Activated naive CD4-positive, alpha-beta T cell treated with anti-CD3 and anti-CD28 coated beads, Interleukin-2, amount 50 U/mL, for 16 hours (primary cell): ENCODE data around the gene CADPS2.

Source experiments
- DNase-seq: peaks from one replicate; pipeline ENCODE4 v3.0.0-alpha.2; 2020

Gene CADPS2

DNA sequence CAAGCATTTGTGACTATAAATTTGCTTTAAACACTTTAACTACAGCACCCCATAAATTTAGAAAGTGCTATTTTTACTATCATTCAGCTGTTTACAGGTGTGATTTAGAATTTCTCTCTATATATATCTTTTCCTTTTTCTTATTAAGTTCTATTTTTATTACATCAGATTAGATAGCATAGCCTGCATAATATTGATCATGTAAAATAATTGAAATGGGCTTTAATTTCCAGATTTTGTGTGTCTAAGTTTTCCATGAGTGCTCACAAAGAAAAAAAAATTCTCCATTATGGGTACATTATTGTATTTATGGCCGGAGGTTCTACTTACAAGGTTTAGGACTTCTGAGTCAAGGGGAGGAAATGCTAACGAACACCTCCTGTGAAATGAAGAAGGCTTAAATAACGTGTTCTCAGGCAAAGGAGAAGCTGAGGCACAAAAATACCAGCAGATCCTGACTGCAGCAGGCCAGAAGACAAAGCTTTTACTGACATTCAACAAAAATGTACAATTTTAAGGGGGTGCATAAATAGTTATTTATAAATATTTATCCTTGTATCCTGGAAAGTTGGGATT is 301.5 kb downstream of the CADPS2 start:
- DNase-seq: no peak

DNA sequence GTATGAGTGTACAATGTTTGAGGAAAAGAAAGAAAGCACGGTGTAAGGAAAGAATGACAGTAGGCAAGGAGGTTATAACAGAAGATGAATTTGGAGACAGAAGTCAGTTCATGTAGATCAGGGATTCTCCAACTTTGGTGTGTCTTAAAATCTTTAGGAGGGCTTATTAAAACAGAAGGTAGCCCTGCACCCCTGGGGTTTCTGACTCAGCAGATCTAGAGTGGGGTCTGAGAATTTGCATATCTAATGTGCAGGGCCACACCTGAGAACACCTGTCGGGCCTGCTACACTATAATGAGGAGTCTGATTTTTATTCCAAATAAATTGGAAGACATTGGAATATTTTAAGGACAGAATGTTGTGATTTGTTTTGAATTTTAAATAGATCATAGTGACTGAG is 307.9 kb downstream of the CADPS2 start:
- no peak for DNase-seq

- DNase-seq: no peak
Observed at GRCh38 chr7:122577449-122578003, 308.7 kb downstream of the CADPS2 start.

DNA sequence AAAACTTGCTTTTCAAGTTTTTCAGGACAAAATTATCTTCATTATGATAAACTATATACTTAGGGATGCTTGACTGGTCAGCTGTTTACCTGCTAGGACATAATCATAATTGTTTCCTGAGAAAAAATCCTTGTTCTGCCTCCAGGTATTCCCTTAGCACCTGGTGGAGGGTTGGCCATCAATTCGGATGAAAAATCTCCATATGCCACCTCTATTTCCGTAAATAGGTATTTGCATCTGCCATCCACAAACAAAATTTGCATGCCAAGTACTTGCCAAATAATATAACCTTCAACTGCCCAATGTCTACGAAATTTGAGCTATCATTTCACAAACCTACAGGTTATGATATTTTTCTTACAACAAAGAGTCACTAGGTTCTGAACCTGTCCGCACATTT is 313.6 kb downstream of the CADPS2 start:
- DNase-seq: no peak

- DNase-seq: no peak
Observed at GRCh38 chr7:122561326-122561725, 324.9 kb downstream of the CADPS2 start.

GRCh38 chr7:122556873-122557542 is 329.3 kb downstream of the CADPS2 start:
- DNase-seq: no peak

- no peak for DNase-seq
Observed at GRCh38 chr7:122556219-122556618, 330.0 kb downstream of the CADPS2 start.

GRCh38 chr7:122553761-122554160 is 332.5 kb downstream of the CADPS2 start:
- no peak for DNase-seq

DNA sequence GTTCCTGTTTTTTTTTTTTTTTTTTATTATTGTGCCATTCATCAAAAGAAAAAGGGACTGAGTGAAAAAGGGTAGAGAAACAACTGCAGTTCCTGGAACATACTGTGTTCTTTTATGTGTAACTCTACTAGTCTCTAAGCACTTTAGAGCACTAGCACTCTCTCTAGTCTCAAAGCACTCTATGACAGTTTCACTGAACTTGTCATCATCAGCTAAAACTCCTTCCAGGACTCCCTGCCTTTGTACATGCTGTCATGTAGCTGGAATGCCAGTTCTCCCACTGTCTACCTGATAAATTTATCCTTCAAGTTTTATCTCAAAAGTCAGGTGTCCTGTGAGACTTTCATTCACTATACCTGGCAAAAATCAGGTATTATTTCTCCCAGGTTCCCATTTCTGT is 333.5 kb downstream of the CADPS2 start:
- no peak for DNase-seq

GRCh38 chr7:122550545-122550944 is 335.7 kb downstream of the CADPS2 start:
- DNase-seq: no peak

- DNase-seq: no peak
Observed at GRCh38 chr7:122549578-122549977, 336.7 kb downstream of the CADPS2 start.

DNA sequence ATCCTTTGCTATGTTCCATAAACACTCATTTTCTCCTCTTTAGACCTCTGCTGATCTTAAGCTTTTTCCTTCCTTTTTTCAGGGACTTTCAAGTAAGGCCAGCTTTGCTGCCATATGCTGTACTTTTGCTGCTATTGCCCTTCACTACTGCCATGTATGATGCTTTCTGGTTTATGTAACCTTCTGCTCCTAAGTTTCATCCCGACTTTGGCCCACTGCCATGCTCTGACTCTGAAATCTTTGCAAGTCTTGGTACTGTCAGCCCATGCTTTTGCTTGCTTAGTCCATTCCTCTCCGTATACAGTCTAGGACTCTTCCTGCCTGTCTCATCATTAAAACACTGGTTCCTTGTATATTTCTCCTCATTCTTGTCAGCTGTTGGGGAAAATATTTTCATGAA is 339.8 kb downstream of the CADPS2 start:
- no peak for DNase-seq

- DNase-seq: no peak
Observed at GRCh38 chr7:122544463-122544862, 341.8 kb downstream of the CADPS2 start.

GRCh38 chr7:122543891-122544290 is 342.4 kb downstream of the CADPS2 start:
- DNase-seq: no peak

- no peak for DNase-seq
Observed at GRCh38 chr7:122543166-122543565, 343.1 kb downstream of the CADPS2 start.

- no peak for DNase-seq
Observed at GRCh38 chr7:122535086-122535485, 351.2 kb downstream of the CADPS2 start.

GRCh38 chr7:122532406-122533269 is 353.6 kb downstream of the CADPS2 start:
- DNase-seq: no peak

DNA sequence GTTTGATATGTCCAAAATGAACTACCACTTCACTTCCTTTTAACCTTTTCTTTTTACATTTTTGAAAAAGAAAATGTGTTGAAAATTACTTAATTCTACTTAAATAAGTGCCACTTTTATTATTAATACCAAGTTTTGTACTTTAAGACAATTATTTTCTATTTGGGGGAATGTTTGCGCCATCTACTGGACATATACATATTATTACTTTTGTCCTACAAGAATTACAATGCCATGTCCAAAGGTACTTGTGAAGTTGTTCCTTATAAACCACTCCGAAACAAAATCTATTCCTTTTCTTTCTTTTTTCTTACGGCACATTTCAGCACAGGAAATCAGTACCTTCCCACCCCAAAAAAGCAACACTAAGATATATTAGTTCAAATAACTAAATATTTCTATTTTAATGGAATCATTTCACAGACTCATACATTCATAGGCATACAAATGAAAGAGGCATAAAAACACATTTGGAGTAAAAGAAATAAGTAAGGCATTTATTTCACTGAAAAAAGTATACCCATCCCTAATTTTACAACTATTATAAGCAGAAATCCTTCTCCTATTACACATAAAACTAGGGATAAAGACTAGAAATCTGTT is 357.3 kb downstream of the CADPS2 start:
- no peak for DNase-seq

GRCh38 chr7:122525355-122525754 is 360.9 kb downstream of the CADPS2 start:
- DNase-seq: no peak

- DNase-seq: no peak
Observed at GRCh38 chr7:122521767-122522166, 364.5 kb downstream of the CADPS2 start.

- DNase-seq: no peak
Observed at GRCh38 chr7:122520971-122521555, 365.2 kb downstream of the CADPS2 start.

DNA sequence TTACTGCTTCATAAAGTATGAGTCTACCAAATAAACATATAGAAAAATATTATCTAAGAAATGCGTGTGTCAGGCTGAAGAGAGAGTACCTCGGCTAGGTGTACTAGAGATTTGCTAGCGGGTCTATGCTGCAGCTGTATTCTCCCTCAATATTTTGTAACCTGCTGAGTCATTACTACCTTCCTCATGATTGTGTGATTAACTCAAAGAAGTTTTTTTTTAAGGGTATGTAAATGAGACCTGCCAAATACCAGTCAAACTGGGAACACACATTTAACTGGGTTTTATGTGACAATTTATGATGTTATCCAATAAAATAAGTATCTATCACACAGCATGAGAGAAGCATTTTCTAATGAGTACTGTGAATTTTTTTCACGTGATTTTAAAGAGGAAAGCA is 367.8 kb downstream of the CADPS2 start:
- DNase-seq: no peak

GRCh38 chr7:122517576-122517975 is 368.7 kb downstream of the CADPS2 start:
- DNase-seq: no peak
